NOMO-1 (cell line): Measurements from ENCODE around the gene KLHL2.

Source experiments
- DNase-seq, 2 experiments: peaks; one replicate each; lab custom pipeline; 2025; ENCODE audit not compliant: unreplicated experiment in 2 of 2; lab: John Stamatoyannopoulos, UW

KLHL2 gene

GRCh38 chr4:165360985-165361670 is 153.8 kb downstream of the KLHL2 start:
- DNase-seq: no peak

DNA sequence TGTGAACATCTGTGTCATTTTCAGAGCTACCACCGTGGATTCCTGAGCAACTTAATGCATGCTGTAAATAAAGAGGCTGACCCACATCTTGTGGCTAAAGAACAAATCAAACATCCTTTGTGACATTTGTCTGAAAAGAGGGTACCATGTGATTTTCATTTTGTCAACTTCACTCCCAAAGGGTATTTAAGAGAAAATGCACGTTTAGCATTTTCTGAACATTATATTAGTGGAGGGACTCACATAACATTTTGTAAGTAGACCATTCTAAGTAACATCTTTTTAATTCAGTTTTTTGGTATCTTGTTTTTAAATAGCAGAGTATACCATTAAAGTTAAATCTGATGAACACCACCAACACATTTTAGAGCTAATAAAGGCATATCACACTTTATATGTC is 154.4 kb downstream of the KLHL2 start:
- no peak for DNase-seq

DNA sequence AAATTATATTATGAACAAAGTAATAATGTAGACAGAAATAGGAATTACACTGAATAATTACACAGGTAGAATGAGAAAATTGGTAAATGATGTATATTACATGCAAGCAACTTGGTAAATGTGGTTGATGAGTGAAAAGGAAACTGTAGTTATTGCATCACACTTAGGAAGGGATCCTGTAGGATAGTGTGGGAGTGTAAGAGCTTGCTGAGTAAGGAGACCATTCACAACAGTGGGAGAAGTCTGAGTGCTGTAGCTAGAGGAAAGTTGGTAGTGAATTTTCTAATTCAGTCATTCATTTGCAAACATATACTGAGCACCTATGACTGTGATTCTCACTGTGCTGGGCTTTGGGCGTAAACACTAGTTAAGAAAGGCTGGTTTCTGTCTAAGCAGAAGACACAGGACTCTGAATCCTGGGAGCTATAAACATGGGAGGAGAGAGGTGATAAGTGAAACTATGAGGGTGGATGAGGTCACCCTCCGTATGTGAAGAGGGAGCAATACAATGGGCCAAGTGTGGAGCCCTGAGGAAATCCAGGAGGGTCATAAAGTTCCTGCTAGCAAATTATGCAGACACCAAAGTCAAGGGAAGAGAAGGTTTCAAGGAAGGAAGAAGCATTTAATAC is 157.2 kb downstream of the KLHL2 start:
- DNase-seq: no peak

DNA sequence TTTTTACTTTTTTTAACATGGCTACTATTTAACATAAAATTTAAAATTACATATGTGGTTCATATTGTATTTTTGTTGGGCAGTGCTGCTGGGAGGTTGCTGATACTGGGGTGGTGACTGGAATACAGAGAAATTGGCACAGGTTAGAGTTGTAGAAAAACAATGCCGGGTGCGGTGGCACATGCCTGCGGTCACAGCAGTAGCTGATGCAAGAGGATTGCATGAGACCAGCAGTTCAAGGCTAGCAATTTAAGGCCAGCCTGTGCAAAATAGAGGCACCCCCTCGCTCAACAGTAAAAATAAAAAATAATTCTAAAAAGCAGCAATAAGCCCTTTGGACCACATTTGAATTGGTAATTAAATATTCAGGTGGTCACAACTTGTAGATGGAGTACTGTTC is 159.7 kb downstream of the KLHL2 start:
- no peak for DNase-seq

DNA sequence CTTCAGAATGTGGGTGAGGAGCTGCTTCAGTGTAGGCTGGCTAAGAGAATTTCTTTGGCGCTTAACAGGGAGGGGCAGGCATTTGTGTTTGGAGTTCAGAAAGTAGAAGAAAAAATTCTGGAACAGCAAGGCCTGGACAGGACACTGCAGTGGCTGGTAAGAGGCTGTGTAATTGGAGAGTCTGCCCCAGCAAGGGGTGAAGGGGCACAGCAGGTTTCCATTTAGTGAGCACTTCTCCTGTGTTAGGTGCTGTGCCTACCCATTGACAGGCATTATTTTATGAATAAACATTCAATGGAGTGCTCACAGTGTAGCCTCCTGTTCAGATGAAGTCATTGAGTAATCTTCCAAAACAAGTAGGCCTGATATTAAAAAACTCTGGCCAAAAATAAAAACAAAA is 160.8 kb downstream of the KLHL2 start:
- no peak for DNase-seq

DNA sequence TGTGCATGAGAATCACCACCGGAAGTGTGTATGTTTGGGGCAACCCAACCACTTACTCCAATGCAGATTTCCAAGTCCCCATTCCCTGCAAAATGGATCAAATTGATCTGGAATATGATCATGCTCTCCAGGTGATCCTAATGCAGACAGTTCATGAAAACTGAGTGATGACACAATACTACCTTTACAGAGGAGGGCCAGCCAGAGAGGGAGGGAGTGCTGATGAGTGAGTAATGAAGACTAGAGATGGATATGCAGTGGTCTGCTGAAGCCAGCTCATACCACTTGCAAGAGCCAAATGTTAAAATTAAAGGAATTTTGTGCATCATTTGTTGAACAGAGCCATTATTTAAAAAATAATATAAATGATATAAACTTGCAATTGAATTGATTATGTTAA is 161.2 kb downstream of the KLHL2 start:
- no peak for DNase-seq

- peak; percentile 29 to 61 for DNase-seq
Observed at GRCh38 chr4:165369522-165369921, 162.2 kb downstream of the KLHL2 start.

- no peak for DNase-seq
Observed at GRCh38 chr4:165370530-165370929, 163.2 kb downstream of the KLHL2 start.
